H1 (cell line): ENCODE measurements around the gene PLVAP. TPM values are rescaled to one million over a fixed set of nuclear protein-coding genes. Genes with fewer than 3 reads are reported as not detected.

Experiments used
- BCL11A ChIP-seq, 2 experiments: IDR thresholded peaks; one replicate each; pipeline ENCODE4 v1.6.1; 2011; ENCODE audit warnings: low read depth in 2 of 2, low read length in 2 of 2, mild to moderate bottlenecking in 2 of 2
- CBX8 ChIP-seq: fragments of 300-800, 300-1000 bp; sonication (generic); IDR thresholded peaks from 2 replicates; pipeline ENCODE4 v1.7.1; 2016; ENCODE audit warnings: low read depth, low read length, borderline replicate concordance
- CHD2 ChIP-seq: IDR thresholded peaks from 2 replicates; pipeline ENCODE4 v1.6.1; 2012; ENCODE audit warnings: low read length, improper control_type of control experiment
- EGR1 ChIP-seq: IDR thresholded peaks from 2 replicates; pipeline ENCODE4 v1.6.1; 2011; ENCODE audit warnings: low read depth, low read length, borderline replicate concordance
- FOSL1 ChIP-seq: IDR thresholded peaks from 2 replicates; pipeline ENCODE4 v1.6.1; 2011; ENCODE audit warnings: mild to moderate bottlenecking, low read depth, low read length, moderate library complexity; ENCODE audit not compliant: insufficient read depth
- GABPA ChIP-seq: IDR thresholded peaks from 2 replicates; pipeline ENCODE4 v1.6.1; 2011; ENCODE audit warnings: mild to moderate bottlenecking, low read length, moderate library complexity, borderline replicate concordance; ENCODE audit not compliant: insufficient read depth
- GTF2F1 ChIP-seq: IDR thresholded peaks from 2 replicates; pipeline ENCODE4 v1.6.1; 2012; ENCODE audit warnings: low read depth, low read length, improper control_type of control experiment, borderline replicate concordance
- HDAC2 ChIP-seq, 2 experiments: fragments of 300-600 bp in 1 of 2; sonication (generic) in 1 of 2; IDR thresholded peaks; 2 replicates each; pipeline ENCODE4 v1.6.1; 2011 to 2012; ENCODE audit warnings: low read depth in 2 of 2, low read length in 2 of 2, mild to moderate bottlenecking in 2 of 2, moderate library complexity in 2 of 2, borderline replicate concordance in 1 of 2, inconsistent platforms in 1 of 2
- JUN ChIP-seq: IDR thresholded peaks from 2 replicates; pipeline ENCODE4 v1.6.1; 2011; ENCODE audit warnings: low read depth, mild to moderate bottlenecking, improper control_type of control experiment, low read length
- POLR2A ChIP-seq, 2 experiments: IDR thresholded peaks; 1 replicate in 1 of 2; 2 replicates in 1 of 2; pipeline ENCODE4 v1.6.1; 2011; ENCODE audit warnings: low read depth in 2 of 2, low read length in 2 of 2, mild to moderate bottlenecking in 2 of 2; ENCODE audit errors: control extremely low read depth in 1 of 2
- POU5F1 ChIP-seq: IDR thresholded peaks from 2 replicates; pipeline ENCODE4 v1.6.1; 2011; ENCODE audit warnings: low read depth, mild to moderate bottlenecking, low read length, moderate library complexity
- RNF2 ChIP-seq: fragments of 200-900, 300-1000 bp; sonication (generic); IDR thresholded peaks from 2 replicates; pipeline ENCODE4 v1.7.1; 2016; ENCODE audit warnings: borderline replicate concordance, low read depth, mild to moderate bottlenecking, antibody characterized with exemption, low read length; ENCODE audit not compliant: poor library complexity, severe bottlenecking; ENCODE audit errors: missing control alignments
- SP2 ChIP-seq: IDR thresholded peaks from 2 replicates; pipeline ENCODE4 v1.6.1; 2012; ENCODE audit warnings: mild to moderate bottlenecking, low read length, inconsistent platforms
- SUZ12 ChIP-seq: fragments of 200-600 bp; sonication (generic); IDR thresholded peaks from 2 replicates; pipeline ENCODE4 v1.6.1; 2012; ENCODE audit warnings: mild to moderate bottlenecking, inconsistent platforms, low read length, moderate library complexity, mixed read lengths
- TAF7 ChIP-seq: optimal IDR thresholded peaks from 2 replicates; pipeline ENCODE3; 2011; ENCODE audit warnings: low read depth, mild to moderate bottlenecking, inconsistent platforms, low read length, moderate library complexity, borderline replicate concordance
- TCF12 ChIP-seq: IDR thresholded peaks from 2 replicates; pipeline ENCODE4 v1.6.1; 2011; ENCODE audit warnings: low read depth, mild to moderate bottlenecking, low read length
- TEAD4 ChIP-seq: IDR thresholded peaks from 2 replicates; pipeline ENCODE4 v1.6.1; 2012; ENCODE audit warnings: low read depth, low read length, inconsistent platforms, mixed read lengths
- polyA plus RNA-seq, 7 experiments: library from polyadenylated mRNA; depleted of rRNA in 3 of 7; stranded (reverse) in 5 of 7; unstranded in 2 of 7; fragments of >200 nt in 5 of 7; fragments of 200-250 nt in 2 of 7; gene quantifications; 1 replicate in 5 of 7; 2 replicates in 1 of 7; 4 replicates in 1 of 7; pipeline versions ENCODE4 v1.2.1 to v1.2.3, GENCODE V29; 2011 to 2013; ENCODE audit warnings: missing spikeins in 2 of 7, mixed read lengths in 2 of 7
- total RNA-seq: library from RNA; stranded (reverse); fragmentation: NEBNext Ultra II Directional; extraction: Animal tissue kit (Norgen Biotek cat#: 25700); gene quantifications from 2 replicates; pipeline ENCODE4 v1.2.1, GENCODE V29; 2021
- TF ChIP-seq, protein P1 (sequence below): IDR thresholded peaks from 2 replicates; pipeline ENCODE4 v1.6.1; 2012; ENCODE audit warnings: inconsistent platforms
- TF ChIP-seq, protein P2 (sequence below): IDR thresholded peaks from 2 replicates; pipeline ENCODE4 v1.6.1; 2011; ENCODE audit warnings: low read length, improper control_type of control experiment

PLVAP gene
- total and polyA plus RNA-seq, 2 of the 8 experiments (the other 6 are each of a cell fraction or from before 2014, with no cell fraction given): 0.32 TPM; not detected in 1

DNA sequence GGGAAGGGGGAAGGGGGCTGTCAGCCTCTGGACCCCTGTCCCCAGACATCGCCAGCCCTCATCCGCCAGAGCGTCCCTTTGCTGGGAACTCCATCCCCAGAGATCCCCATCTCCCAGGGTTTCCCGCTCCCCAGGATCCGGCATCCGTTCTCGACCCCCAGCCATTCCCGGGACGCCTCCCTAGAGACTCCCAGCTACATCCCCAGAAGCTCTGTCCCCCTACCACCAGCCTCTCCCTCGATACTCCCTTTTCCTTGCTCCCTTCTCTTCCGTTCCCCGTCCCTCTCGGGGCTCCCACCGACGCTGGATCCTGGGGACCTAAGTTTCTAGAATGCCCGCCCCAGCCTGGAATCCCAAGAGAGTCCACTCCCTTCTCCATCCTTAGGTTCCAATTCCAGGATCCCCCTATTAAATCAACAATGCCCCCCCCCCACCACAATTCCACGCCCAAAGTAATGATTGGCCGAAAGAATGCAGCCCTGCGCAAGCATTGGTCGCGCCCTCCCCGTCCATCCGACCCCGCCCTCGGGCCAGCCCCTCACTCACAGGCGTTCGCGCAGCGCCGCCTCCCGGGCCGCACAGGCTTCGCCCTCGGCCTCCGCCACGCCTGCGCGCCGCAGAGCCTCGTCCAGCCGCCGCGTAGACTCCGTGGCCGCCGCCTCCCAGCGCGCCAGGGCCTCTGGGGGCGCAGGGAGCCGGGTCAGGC lies 13.7 kb upstream of the PLVAP start (continued):
- TF ChIP-seq POLR2A (IDR thresholded peaks at IDR 0.05; ENCODE audit: control extremely low read depth in 1 of 2, low read depth in 2 of 2, low read length in 2 of 2): no peak; a peak in 1 of 3 replicates
- TF ChIP-seq RNF2: no peak
- TF ChIP-seq, protein P1, sequence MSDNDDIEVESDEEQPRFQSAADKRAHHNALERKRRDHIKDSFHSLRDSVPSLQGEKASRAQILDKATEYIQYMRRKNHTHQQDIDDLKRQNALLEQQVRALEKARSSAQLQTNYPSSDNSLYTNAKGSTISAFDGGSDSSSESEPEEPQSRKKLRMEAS: peak; percentile 63
- no peak for TF ChIP-seq EGR1
- TF ChIP-seq JUN: no peak
- no peak for TF ChIP-seq GTF2F1
- TF ChIP-seq TEAD4: no peak
- TF ChIP-seq SUZ12: no peak
- TF ChIP-seq FOSL1: no peak
- no peak for TF ChIP-seq BCL11A (IDR thresholded peaks at IDR 0.05; ENCODE audit: low read depth in 2 of 2, low read length in 2 of 2)
- TF ChIP-seq, protein P2, sequence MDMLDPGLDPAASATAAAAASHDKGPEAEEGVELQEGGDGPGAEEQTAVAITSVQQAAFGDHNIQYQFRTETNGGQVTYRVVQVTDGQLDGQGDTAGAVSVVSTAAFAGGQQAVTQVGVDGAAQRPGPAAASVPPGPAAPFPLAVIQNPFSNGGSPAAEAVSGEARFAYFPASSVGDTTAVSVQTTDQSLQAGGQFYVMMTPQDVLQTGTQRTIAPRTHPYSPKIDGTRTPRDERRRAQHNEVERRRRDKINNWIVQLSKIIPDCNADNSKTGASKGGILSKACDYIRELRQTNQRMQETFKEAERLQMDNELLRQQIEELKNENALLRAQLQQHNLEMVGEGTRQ: no peak
- no peak for TF ChIP-seq POU5F1
- TF ChIP-seq CBX8: no peak
- TF ChIP-seq HDAC2 (IDR thresholded peaks at IDR 0.05; ENCODE audit: borderline replicate concordance in 1 of 2, low read depth in 2 of 2, low read length in 2 of 2): peak; percentile 52 to 64; a peak in 1 of 4 replicates
- TF ChIP-seq SP2: no peak
- no peak for TF ChIP-seq TCF12
- TF ChIP-seq CHD2: 0 out of 2 replicates have a peak, but pooled peaks have one; percentile 17
- TF ChIP-seq GABPA: no peak
- TF ChIP-seq TAF7: peak; percentile 12
